MM.1S (cell line): ENCODE results near the gene ENPP4.

Experiments
- CTCF ChIP-seq: fragments of 300-600 bp; sonication (generic); IDR thresholded peaks from 2 replicates; pipeline ENCODE4 v1.5.1; 2016; ENCODE audit warnings: antibody characterized with exemption, low read length, mixed read lengths
- EZH2 ChIP-seq: fragments of 300-600 bp; sonication (generic); optimal IDR thresholded peaks from 2 replicates; pipeline ENCODE3; 2017; ENCODE audit warnings: low read depth, mild to moderate bottlenecking, antibody characterized with exemption, low read length, mixed read lengths
- EZH2phosphoT487 ChIP-seq: fragments of 300-600 bp; sonication (generic); IDR thresholded peaks from 2 replicates; pipeline ENCODE4 v1.6.1; 2018; ENCODE audit warnings: antibody characterized with exemption, low read length

- TF ChIP-seq CTCF (no peak), EZH2phosphoT487 (no peak), EZH2 (no peak)
Measured at GRCh38 chr6:46175446-46175845, 45.7 kb downstream of the ENPP4 start.
